Cardiac muscle cell (in vitro differentiated cells and primary cell): Measurements from ENCODE around the gene BACE1. TPM values are rescaled to one million over a fixed set of nuclear protein-coding genes. Genes with fewer than 3 reads are reported as not detected.
A peak's percentile ranks its signal among the peaks of the same experiment; 100 is the strongest.
"Not testable (repeated sequence)": the region's sequence is repeated elsewhere in the genome, so short reads cannot be mapped to it uniquely, and the experiment has no call there.

ENCODE experiments used
- DNase-seq, 2 donors: peaks; one replicate each; pipeline versions ENCODE4 v3.0.0 to v3.0.0-alpha.2; 2010 to 2017; ENCODE audit warnings: low read depth in 1 of 2, low spot score in 1 of 2
- H3K27ac ChIP-seq: fragments of 200-600 bp; sonication (generic); 2 replicates; pipeline ENCODE4 v1.5.1; 2016
- H3K27me3 ChIP-seq: fragments of 200-600 bp; sonication (generic); 2 replicates; pipeline ENCODE4 v1.6.0; 2016; ENCODE audit warnings: control low read depth
- H3K36me3 ChIP-seq: fragments of 200-600 bp; sonication (generic); 2 replicates; pipeline ENCODE4 v1.5.1; 2016; ENCODE audit warnings: control low read depth
- H3K4me1 ChIP-seq: fragments of 200-600 bp; sonication (generic); 2 replicates; pipeline ENCODE4 v1.8.1; 2017; ENCODE audit warnings: low read depth, mild to moderate bottlenecking, mixed run types
- H3K4me3 ChIP-seq: fragments of 200-600 bp; sonication (generic); 2 replicates; pipeline ENCODE4 v1.5.1; 2016; ENCODE audit warnings: mild to moderate bottlenecking
- H3K9me3 ChIP-seq: fragments of 200-600 bp; sonication (generic); 2 replicates; pipeline ENCODE4 v1.5.1; 2017; ENCODE audit warnings: low read depth, mild to moderate bottlenecking, control low read depth
- CTCF ChIP-seq: IDR thresholded peaks from 2 replicates; pipeline ENCODE4 v1.5.1; 2012; ENCODE audit warnings: low read depth, mild to moderate bottlenecking, low read length
- polyA plus RNA-seq: library from polyadenylated mRNA; unstranded; fragments of >200 nt; fragmentation: Nextera tagmentation; extraction: Ambion mirVana; gene quantifications from 2 replicates; pipeline ENCODE4 v1.2.1, GENCODE V29; 2016
- total RNA-seq: library from RNA; depleted of rRNA; stranded (reverse); fragments of >200 nt; gene quantifications from 2 replicates; pipeline ENCODE4 v1.2.3, GENCODE V29; 2016

The BACE1 gene
- total and polyA plus RNA-seq, 2 experiments from 2014 or later = 9.8 to 25.3 TPM

DNA sequence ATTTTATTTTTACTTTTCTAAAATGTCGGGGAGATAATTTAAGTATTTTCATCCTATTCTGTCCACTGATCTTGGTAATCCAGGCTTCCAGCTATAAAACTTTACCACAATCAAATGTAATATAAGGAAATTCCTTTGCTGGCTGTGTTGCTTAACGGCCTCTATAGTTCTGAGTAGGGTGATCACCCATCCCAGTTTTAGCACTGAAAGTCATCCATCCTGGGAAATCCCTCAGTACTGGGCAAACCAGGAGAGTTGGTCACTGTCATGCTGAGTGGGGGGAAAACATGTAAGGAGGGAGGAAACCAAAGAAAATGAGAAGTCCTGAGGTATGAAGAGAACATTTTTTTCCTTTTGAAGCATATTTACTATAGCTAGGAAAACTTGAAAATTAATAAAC, 37.7 kb downstream of the BACE1 start:
- Histone ChIP-seq H3K4me3 (no peak overlapping the region), H3K4me1 (peaks cover 19% of the 10 kb centered on the region), H3K27ac (peak overlapping the region; percentile 54), H3K9me3 (no peaks in the 10 kb centered on the region), H3K36me3 (peaks cover 13% of the 10 kb centered on the region), H3K27me3 (no peaks in the 10 kb centered on the region)
- DNase-seq = no peak
- TF ChIP-seq CTCF = no peak

- DNase-seq = peak in 1 of 2 donors; percentile 83
- Histone ChIP-seq H3K27me3 (no peaks in the 10 kb centered on the region), H3K4me3 (no peak overlapping the region), H3K9me3 (no peaks in the 10 kb centered on the region), H3K36me3 (no peaks in the 10 kb centered on the region), H3K27ac (no peak overlapping the region), H3K4me1 (peaks cover 3% of the 10 kb centered on the region)
- no peak for TF ChIP-seq CTCF
Observed at GRCh38 chr11:117273550-117274289, 42.3 kb downstream of the BACE1 start.

- not testable (repeated sequence) for H3K27me3 ChIP-seq, H3K4me3 ChIP-seq, H3K36me3 ChIP-seq, DNase-seq, H3K9me3 ChIP-seq, H3K27ac ChIP-seq
- H3K4me1 ChIP-seq = peaks cover 12% of the 10 kb centered on the region
Observed at GRCh38 chr11:117272175-117272574, 43.9 kb downstream of the BACE1 start.

DNA sequence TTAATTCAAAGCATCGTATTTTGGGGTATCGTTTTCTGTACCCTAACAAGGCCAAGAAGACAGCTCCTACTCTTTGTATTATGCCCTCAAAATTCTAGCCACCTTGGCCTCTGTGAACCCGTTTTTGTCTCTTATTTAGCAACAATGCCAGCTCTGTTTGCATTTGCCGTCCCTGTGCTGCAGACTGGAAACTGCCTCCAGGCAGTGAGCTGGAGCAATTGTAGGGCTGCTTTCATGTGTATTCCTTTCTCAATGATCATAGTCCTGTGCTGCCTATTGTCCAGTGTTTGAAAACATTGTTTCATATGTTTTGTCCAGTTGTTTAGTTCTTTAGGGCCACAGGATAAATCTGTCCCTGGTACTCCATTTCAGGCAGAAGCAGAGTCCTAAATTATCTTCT, 44.8 kb downstream of the BACE1 start:
- no peak overlapping the region for H3K27ac ChIP-seq

DNA sequence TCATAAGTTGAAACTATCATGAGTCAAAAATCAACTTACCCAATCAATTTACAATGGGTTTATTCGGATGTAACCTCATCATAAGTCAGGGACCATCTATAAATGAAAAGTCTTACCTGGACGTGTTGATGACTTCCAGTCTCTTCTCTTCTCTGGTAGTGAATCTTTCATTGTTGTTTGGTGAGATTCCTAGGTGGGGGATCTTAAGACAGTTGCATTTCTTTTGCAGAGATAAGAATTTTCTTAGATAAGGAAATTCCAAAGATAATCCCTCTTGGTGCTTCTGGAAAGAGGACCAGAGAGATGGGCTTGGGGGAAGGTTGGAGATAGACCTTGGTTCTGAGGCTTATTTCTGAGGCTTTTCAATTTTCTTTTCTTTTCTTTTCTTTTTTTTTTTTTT, 46.2 kb downstream of the BACE1 start:
- peaks cover 12% of the 10 kb centered on the region for H3K4me1 ChIP-seq
- no peaks in the 10 kb centered on the region for H3K9me3 ChIP-seq
- no peak for DNase-seq
- H3K36me3 ChIP-seq = peaks cover 3% of the 10 kb centered on the region
- no peak for TF ChIP-seq CTCF
- H3K27ac ChIP-seq = no peak overlapping the region
- no peaks in the 10 kb centered on the region for H3K27me3 ChIP-seq
- no peak overlapping the region for H3K4me3 ChIP-seq

More for the DNA sequence above, 44.8 kb downstream of the BACE1 start:
- no peak for TF ChIP-seq CTCF
- no peaks in the 10 kb centered on the region for H3K27me3 ChIP-seq
- DNase-seq = no peak
- no peaks in the 10 kb centered on the region for H3K36me3 ChIP-seq
- H3K4me3 ChIP-seq = no peak overlapping the region
- peaks cover 12% of the 10 kb centered on the region for H3K4me1 ChIP-seq
- no peaks in the 10 kb centered on the region for H3K9me3 ChIP-seq

DNA sequence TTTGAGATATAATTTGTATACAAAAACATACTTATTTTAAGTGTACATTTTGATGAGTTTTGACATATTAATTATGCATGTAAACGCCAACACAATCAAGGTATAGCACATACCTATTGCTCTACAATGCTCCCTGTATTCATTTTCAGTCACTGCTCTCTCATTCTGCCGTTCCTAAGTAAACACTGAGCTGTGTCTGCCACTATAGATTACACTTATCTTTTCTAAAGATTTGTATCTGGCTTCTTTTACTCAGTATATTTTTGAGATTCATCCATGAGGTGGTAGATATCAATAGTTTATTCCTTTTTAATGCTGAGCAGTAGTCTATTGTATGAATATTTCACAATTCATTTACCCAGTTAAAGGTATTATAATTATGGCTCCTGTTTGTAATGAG, 50.3 kb downstream of the BACE1 start:
- DNase-seq = no peak
- H3K4me1 ChIP-seq = peaks cover 12% of the 10 kb centered on the region
- H3K4me3 ChIP-seq = no peak overlapping the region
- H3K27ac ChIP-seq = no peak overlapping the region
- H3K36me3 ChIP-seq = peaks cover 16% of the 10 kb centered on the region
- no peaks in the 10 kb centered on the region for H3K9me3 ChIP-seq
- TF ChIP-seq CTCF = no peak
- no peaks in the 10 kb centered on the region for H3K27me3 ChIP-seq

GRCh38 chr11:117264624-117265323, 51.3 kb downstream of the BACE1 start:
- not testable (repeated sequence) for DNase-seq, H3K9me3 ChIP-seq

More at GRCh38 chr11:117264624-117265323, 51.3 kb downstream of the BACE1 start:
- H3K27ac ChIP-seq, H3K4me3 ChIP-seq, H3K27me3 ChIP-seq: not testable (repeated sequence)
- Histone ChIP-seq H3K36me3 (peaks cover 17% of the 10 kb centered on the region), H3K4me1 (peaks cover 12% of the 10 kb centered on the region)
